Activated CD4-positive, alpha-beta T cell treated with anti-CD3 and anti-CD28 coated beads for 48 hours (primary cell): ENCODE measurements around the gene SEMA4G.
A peak's percentile ranks its signal among the peaks of the same experiment; 100 is the strongest.
"Not testable (repeated sequence)": the region's sequence is repeated elsewhere in the genome, so short reads cannot be mapped to it uniquely, and the experiment has no call there.

Experiments used
- DNase-seq: peaks from one replicate; pipeline ENCODE4 v3.0.0-alpha.2; 2020

SEMA4G gene

DNA sequence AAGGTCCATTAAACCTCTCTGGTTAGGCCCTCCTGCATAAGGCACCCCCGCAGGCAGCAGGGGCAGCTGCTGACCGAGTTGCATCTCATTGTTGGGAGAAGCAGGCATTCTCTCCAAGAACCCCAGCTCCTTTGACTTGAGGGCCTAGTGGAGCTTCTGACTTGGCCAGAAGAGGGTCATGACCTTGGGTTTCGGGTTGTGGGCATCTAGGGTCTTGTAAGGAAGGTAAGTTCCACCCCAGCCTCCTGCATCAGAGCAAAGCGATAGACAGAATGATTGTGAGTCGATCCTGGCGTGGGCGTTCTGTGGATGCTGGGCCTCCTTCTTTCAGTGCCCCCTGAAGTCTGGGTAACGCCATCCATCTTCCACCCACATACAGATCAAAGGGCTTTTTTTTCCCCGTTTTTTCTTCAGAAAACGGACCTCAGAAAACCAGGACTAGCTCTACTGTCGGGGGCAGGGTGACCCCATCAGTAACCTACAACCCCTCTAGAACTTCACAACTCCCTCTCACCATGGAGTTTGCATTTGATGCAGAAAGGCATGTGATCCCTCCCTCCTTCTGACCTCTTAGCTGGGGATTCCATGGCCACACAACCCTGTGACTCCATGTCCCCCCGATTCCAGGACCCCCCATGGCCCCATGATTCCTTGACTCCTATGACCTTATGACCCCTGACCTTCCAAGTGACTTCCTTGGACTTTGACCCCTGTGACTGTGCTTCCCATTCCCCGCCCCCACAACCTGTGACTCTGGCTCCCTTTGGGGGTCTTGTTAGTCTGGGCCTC is 3.0 kb downstream of the SEMA4G start:
- no peak for DNase-seq

DNA sequence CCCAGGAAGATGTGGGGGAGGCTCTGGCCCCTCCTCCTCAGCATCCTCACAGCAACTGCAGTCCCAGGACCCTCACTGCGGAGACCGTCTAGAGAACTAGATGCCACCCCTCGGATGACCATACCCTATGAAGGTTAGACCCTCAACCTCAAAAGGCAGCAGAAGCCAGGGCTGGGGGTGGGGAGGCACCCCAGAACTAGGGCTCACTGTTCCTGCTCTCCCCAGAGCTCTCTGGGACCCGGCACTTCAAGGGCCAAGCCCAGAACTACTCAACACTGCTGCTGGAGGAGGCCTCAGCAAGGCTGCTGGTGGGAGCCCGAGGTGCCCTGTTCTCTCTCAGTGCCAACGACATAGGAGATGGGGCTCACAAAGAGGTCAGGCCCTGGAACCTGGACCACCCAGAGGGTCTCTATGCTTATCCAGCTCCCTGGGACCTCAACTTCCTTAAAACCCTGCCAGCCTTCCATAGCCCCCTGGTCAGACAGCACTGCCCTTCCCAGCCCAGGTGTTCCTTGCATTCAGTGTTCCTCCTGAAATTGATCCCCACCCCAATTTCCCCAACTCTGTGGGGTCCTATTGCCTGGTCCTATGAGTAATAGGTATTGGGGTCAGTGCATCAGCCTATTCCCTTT is 3.7 kb downstream of the SEMA4G start:
- no peak for DNase-seq

DNA sequence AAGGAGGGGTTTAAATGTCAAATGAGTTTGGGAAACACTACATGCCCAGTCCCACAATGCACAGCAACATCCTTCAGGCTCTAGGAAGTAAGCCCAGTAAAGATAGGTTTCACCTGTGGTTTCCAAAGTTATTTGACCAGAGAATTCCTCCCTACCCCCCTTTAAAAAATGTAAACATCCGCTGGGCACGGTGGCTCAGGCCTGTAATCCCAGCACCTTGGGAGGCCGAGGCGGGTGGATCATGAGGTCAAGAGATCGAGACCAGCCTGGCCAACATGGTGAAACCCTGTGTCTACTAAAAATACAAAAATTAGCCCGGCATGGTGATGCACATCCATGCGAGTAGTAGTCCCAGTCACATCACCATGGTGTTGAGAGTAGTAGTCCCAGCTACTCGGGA is 6.1 kb downstream of the SEMA4G start:
- DNase-seq: not testable (repeated sequence)

DNA sequence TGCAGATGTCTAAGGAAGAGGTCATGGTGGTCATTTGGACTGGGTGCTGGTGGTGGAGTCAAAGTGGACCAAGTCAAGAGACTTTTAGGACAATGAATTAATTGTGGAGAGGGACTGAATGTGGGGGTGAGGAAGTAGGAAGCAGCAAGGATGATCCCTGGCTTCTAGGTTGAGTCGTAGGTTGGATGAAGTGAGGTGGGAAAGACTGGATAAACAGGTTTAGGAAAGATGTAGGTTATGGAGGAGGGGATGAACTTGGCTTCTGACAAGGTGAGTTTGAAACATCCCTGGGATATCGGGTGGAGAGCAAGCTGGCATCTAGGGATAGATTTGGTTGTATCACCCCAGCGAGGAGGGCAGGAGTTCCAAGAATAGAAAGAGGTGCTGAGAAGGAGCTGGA is 7.6 kb downstream of the SEMA4G start:
- no peak for DNase-seq

DNA sequence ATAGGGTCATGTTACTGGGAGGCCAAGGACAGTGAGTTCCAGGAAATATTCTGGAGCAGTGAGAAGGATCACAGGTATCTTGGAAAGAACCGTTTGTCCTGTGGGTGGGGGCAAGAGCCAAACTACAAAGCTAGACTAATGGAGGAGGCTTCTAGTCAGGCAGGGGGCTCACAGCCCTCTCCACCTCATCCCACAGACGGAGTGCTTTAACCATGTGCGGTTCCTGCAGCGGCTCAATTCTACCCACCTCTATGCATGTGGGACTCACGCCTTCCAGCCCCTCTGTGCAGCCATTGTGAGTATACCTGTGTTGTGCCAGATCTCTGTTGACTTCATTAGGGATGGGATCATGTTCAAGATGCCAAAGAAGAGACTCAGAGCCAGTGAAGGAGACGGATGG is 8.1 kb downstream of the SEMA4G start:
- DNase-seq: no peak

DNA sequence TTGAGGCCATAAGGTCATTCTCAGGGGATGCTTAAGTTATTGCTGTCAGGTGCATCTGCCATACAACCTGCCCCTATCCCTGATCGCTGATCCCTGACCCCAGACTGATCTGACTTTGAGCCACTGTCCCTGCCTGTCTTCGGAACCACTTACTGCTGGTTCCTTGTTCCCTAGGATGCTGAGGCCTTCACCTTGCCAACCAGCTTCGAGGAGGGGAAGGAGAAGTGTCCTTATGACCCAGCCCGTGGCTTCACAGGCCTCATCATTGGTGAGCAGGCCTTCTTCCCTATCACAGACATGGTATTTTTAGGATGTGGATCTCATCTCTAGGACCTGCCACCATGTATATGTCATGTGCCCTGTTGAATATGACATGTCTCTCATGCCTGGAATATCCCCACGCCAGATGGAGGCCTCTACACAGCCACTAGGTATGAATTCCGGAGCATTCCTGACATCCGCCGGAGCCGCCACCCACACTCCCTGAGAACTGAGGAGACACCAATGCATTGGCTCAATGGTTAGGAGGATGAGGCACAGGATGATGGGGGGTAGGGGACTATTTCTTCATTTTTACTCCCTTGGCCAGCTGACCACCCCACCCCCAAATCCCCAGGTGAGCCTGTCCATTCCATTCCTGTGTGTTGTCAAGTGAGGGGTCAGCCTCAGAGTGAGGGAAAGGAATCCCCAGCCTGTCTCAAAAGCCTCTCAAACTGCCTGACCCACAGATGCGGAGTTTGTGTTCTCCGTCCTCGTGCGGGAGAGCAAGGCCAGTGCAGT is 9.0 kb downstream of the SEMA4G start:
- DNase-seq: no peak

DNA sequence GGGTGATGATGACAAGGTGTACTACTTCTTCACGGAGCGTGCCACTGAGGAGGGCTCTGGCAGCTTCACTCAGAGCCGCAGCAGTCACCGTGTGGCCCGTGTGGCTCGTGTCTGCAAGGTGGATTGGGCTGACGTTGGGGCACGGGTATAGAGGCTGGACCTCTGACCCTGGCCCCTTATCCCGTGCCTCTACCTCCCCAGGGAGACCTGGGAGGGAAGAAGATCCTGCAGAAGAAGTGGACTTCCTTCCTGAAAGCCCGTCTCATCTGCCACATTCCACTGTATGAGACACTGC is 9.5 kb downstream of the SEMA4G start:
- DNase-seq: no peak

DNA sequence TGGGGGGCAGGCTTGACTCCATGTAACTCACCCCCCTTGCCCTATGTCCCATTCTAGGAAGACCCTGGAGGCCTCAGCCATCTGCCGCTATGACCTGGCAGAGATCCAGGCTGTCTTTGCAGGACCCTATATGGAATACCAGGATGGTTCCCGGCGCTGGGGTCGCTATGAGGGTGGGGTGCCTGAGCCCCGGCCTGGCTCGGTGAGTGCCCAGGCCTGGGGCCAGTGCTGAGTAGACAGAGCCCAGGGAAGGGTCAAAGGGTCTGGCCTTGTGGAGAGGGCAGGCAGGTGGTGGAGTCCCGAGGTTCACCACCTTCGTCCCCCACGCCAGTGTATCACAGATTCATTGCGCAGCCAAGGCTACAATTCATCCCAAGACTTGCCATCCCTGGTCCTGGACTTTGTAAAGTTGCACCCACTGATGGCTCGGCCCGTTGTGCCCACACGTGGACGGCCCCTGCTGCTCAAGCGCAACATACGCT is 10.5 kb downstream of the SEMA4G start:
- no peak for DNase-seq

DNA sequence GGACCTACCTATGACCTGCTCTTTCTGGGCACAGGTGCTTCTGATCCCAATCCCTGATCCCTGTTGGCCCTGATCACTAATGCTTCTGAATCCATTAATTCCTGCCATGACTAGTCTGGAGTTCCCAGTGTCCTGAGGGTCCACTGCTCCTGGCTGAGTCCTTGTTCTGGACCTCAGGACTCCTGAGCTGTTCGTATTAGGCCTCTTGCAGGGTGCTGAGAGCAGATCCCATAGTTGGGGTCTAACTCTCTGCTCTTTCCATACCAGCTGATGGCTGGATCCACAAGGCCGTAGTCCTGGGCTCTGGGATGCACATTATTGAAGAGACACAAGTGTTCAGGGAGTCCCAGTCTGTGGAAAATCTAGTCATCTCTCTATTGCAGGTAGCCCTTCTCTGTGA is 11.0 kb downstream of the SEMA4G start:
- no peak for DNase-seq

DNA sequence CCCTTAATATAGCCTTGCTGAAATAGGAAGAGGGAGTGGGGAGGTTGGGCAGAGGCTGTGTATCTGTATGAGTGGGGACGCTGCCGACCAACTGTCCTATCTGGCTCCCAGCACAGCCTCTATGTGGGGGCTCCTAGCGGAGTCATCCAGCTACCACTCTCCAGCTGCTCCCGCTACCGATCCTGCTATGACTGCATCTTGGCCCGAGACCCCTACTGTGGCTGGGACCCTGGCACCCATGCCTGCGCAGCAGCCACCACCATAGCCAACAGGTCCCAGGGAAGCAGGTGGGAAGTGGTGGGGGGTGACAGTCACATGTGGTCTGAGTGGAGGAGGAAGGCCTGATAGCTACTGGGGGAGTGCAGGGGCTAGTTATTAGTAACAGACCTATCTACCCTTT is 11.4 kb downstream of the SEMA4G start:
- DNase-seq: no peak

DNA sequence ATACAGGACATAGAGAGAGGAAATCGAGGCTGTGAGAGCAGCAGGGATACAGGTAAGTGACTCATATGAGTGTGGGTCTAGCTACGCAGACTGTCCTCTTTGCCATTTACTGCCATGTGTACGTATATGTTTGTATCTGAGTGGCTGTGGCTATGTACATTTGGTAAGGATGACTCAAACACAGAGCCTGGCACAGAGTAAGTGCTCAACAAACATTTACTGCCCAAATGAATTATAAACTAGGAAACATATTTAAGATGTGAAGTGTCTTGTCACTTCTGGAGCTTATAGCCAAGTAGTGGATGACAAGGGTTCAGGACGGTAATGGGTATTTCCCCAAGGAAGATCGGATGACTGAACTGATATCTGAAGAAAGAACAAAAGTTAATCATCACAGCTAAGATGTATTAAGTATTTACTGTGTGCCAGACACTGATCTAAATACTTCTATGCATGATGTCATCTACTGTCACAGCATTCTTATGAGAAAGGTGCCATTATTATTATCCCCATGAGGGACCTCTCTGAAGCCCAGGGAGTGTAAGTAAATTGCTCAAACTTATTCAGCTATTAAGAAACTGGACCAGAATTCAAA is 12.0 kb downstream of the SEMA4G start:
- DNase-seq: no peak

DNA sequence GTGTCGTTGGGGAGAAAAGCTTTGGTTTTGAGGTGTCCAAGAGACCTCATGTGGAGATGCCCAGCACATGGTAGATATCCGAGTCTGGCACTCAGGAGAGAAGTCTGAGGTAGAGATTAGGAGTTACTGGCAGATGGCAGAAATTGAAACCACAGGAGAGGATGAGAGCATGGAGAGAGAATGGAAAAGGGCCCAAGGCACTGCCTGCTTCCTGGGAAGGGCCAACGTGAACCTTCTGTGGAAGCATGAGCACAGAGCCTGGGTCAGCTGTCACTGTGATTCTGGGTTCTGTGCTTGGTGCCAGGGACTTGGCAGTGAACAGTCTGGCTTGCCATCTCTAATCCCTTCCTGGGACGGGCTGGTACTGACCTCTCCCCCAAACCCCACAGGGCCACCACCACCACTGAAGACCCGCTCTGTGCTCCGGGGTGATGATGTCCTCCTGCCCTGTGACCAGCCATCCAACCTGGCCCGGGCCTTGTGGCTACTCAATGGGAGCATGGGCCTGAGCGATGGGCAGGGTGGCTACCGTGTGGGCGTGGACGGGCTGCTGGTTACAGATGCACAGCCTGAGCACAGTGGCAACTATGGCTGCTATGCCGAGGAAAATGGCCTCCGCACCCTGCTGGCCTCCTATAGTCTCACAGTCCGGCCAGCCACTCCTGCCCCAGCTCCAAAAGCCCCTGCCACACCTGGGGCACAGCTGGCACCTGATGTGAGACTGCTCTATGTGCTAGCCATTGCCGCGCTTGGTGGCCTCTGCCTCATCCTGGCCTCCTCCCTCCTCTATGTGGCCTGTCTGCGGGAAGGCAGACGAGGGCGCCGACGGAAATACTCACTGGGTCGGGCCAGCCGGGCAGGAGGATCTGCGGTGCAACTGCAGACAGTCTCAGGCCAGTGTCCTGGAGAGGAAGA is 13.9 kb downstream of the SEMA4G start:
- no peak for DNase-seq

DNA sequence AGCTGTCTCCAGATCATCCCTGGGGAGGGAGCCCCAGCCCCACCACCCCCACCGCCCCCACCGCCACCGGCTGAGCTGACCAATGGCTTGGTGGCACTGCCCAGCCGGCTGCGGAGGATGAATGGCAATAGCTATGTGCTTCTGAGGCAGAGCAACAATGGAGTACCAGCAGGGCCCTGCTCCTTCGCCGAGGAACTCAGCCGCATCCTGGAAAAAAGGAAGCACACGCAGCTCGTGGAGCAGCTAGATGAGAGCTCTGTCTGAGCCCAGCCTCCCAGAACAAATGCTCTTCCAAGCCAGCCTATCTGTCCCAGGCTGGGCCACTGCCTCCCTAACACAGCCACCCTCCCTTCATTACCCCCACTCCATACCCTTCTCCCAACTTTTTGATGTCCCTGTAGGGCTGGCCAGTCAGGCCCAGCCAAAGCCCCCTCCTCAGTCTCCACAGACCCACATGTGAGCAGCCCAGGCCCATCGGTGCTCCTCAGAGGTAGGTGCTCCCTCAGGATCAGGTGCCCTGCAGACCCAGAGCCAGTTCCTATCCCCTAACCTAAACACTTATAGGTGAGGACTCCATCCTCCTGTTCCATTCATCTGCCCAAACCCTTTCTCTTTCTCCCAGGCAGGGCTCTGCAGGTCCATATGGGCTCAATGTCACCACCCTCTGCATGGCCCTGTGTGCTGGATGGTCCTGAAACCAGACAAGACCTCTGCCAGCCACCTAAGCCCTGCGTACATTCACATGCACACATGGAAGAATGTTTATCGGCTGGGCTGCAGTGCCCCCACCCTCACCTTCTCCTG is 14.8 kb downstream of the SEMA4G start:
- no peak for DNase-seq

DNA sequence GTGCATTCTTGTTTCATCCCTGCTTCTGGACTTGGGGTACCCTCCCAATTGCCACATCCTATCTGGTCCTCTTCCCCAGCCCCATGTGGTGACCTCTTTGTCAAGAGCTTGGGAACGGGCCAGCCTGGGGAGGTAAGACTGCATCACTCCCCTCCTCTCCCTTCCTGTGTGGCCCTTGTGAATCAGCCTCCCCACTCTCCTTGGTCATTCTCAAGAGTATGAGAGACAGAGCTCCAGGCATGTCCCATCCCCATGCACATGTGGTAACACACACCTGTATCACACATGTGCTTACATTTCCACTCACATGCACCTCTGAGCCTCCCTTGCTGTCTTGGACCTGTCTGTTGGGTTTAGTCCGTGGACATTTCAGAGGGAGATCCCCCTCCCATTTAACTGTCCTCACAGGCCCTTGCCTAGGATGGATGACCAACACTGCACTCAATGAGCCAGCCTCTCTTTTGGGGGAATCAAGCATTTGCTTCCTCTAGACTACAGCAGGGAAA is 15.4 kb downstream of the SEMA4G start:
- DNase-seq: no peak

DNA sequence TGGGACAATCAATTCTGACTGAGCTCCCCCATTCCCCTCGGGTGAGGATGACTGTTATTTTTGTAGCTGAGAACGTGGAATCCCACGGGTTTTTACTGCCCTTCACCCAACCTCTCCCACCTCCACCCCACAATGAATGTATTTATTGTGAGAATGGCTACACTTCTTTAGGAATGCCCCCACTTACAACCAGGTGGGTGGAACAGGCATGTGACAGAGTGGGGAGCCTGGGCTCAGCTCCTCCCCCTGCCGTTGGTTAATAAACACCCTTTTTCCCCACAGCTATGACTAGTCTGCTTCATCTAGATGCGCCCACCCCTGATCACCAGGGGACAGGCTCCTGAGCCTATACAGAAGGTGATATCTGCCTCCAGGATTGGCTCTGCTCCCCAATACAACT is 16.0 kb downstream of the SEMA4G start:
- no peak for DNase-seq

DNA sequence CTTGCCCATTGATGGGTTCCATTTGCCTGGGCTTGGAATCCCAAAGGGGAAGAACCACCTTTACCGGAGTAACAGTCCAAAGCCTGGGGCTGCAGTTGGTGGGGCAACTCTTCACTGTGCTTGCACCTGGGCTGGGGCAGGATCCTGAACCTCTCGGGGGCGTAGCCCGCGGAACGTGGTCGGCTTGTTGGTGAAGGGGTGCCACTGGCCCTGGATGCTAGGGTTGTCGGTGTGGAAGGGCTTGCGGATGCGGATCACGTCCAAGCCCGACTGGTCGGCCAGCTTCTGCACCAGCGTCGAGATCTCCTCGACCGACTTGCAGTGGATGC is 17.3 kb downstream of the SEMA4G start:
- DNase-seq: no peak

DNA sequence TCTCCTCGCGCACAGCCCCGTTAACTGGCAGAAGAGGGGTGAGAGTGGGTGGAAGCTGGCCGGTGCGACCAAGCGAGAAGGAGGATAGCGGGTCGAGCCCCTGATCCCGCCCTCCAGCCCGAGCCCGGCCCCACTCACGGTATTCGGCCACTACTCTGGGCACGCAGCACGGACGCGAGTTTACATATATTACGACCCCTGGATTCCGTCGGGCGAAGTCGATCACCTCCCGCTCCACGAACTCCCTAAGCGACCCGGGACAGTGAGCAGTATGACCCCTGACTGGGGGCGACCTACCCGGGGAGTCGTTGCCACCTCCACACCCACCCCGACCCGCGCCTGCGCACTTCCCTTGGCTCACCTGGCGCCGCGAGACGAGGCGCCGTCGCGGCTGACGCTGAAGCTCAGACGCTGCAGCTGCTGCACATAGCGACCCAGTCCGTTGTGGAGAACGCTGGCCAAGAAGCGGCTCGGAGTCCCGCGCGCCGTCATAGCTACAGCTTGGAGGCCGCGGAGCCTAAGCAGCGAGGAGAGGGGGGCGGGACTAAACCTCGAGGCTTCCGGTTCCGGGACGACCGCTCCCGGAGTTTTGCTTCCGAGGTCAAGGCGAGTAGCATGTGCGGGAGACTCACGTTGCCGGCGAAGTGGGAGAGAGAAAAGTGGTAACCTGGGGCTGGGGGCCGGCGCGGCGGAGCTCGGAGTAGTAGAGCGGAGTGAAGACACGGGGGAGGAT is 17.8 kb downstream of the SEMA4G start, which contains the start of the genes MRPL43 and TWNK:
Gene MRPL43 (minus strand): TSS at position 546 of the 733 bp plus-strand sequence. CDS start 54 bp downstream, at position 492.
Gene TWNK (plus strand): TSS at position 592 of the 733 bp plus-strand sequence. CDS start 668 bp downstream, outside the sequence.
- DNase-seq: peak; percentile 91

DNA sequence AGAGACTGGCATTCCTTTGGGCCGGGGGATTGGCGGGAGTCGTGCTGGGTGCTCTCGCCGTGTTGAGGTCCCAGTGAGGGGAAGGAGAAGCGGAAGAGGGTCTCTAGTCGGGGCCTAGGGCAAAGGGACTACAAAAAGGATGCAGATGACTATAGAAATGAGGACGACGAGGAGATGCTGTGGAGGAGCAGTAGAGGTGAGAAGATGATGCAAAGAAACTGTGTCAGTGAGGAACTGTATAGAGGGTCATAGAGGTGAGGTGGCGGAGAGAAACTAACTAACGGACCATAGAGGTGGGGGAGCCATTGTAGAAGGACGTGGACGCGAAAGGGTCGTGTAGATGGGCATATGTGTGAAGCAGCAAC is 18.4 kb downstream of the SEMA4G start:
- DNase-seq: no peak

DNA sequence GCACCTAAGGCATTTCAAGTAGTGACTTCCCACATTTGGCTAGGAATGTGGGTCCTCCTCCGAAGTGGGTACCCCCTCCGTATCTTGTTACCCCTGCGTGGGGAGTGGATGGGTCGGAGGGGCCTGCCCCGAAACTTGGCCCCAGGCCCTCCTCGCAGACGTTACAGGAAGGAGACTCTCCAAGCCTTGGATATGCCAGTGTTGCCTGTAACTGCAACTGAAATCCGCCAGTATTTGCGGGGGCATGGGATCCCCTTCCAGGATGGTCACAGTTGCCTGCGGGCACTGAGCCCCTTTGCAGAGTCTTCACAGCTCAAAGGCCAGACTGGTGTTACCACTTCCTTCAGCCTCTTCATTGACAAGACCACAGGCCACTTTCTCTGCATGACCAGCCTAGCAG is 18.9 kb downstream of the SEMA4G start:
- no peak for DNase-seq

DNA sequence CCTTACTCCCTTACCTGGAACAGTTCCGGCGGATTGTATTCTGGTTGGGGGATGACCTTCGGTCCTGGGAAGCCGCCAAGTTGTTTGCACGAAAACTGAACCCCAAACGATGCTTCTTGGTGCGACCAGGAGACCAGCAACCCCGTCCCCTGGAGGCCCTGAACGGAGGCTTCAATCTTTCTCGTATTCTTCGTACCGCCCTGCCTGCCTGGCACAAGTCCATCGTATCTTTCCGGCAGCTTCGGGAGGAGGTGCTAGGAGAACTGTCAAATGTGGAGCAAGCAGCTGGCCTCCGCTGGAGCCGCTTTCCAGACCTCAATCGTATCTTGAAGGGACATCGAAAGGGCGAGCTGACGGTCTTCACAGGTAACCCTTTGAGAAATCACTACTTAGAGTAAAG is 19.8 kb downstream of the SEMA4G start:
- no peak for DNase-seq
